Parathyroid adenoma (tissue), 2 donors: ENCODE measurements around the gene EXO1.
"Not testable (repeated sequence)": the region's sequence is repeated elsewhere in the genome, so short reads cannot be mapped to it uniquely, and the experiment has no call there.

Experiments
- H2AFZ ChIP-seq: fragments of 300-600 bp; sonication (generic); one replicate; pipeline ENCODE4 v1.7.0; 2017; ENCODE audit warnings: antibody characterized with exemption, mild to moderate bottlenecking
- H3K27ac ChIP-seq: fragments of 300-600 bp; sonication (generic); one replicate; pipeline ENCODE4 v1.7.0; 2017
- H3K27me3 ChIP-seq: fragments of 300-600 bp; sonication (generic); one replicate; pipeline ENCODE4 v1.7.0; 2017; ENCODE audit warnings: low read length; ENCODE audit not compliant: control insufficient read depth, insufficient read depth
- H3K36me3 ChIP-seq: fragments of 300-600 bp; sonication (generic); one replicate; pipeline ENCODE4 v1.7.0; 2017; ENCODE audit warnings: low read length; ENCODE audit not compliant: control insufficient read depth, insufficient read depth
- H3K4me1 ChIP-seq: fragments of 300-600 bp; sonication (generic); one replicate; pipeline ENCODE4 v1.7.0; 2017; ENCODE audit warnings: control low read depth
- H3K4me2 ChIP-seq: fragments of 300-600 bp; sonication (generic); one replicate; pipeline ENCODE4 v1.7.0; 2017; ENCODE audit warnings: low read length
- H3K4me3 ChIP-seq: fragments of 300-600 bp; sonication (generic); one replicate; pipeline ENCODE4 v1.7.0; 2017; ENCODE audit warnings: low read depth, low read length
- H3K79me2 ChIP-seq: fragments of 300-600 bp; sonication (generic); one replicate; pipeline ENCODE4 v1.7.0; 2017; ENCODE audit warnings: control low read depth
- H3K9ac ChIP-seq: fragments of 300-600 bp; sonication (generic); one replicate; pipeline ENCODE4 v1.7.0; 2017; ENCODE audit warnings: mild to moderate bottlenecking
- H3K9me3 ChIP-seq: fragments of 300-600 bp; sonication (generic); one replicate; pipeline ENCODE4 v1.7.0; 2017; ENCODE audit warnings: low read length; ENCODE audit not compliant: control insufficient read depth
- TF ChIP-seq, protein P1 (sequence below): fragments of 300-600 bp; sonication (generic); IDR thresholded peaks from one replicate; pipeline ENCODE4 v1.7.0; 2017; ENCODE audit warnings: antibody characterized with exemption, mild to moderate bottlenecking
- donor health status: primary hyperparathyroidism.

EXO1 gene

DNA sequence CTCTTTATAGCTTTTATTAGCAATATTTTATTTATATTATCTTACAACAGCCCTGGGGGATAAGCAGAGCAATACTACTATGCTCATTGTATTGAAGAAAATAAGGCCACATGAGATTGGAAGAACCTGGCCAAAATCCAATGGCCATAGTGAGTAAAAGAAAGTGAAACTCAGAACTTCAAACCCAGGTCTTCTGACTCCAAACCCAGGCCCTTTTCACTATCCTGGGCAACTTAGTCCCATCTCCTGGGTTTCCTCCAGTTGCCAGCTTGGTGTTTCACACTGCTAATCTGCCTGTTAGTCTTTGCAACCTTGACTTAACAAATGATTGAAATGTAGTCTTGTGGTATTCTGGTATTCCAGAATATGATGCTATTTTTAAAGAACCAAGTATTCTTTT is 22.4 kb upstream of the EXO1 start:
- no peak overlapping the region for H2AFZ ChIP-seq
- H3K27me3 ChIP-seq, result no peaks in the 10 kb centered on the region
- no peak overlapping the region for H3K9ac ChIP-seq
- H3K4me3 ChIP-seq, result no peak overlapping the region
- no peak overlapping the region for H3K27ac ChIP-seq
- H3K79me2 ChIP-seq, result no peaks in the 10 kb centered on the region
- H3K4me1 ChIP-seq, result no peaks in the 10 kb centered on the region
- H3K9me3 ChIP-seq, result no peaks in the 10 kb centered on the region
- H3K4me2 ChIP-seq, result no peak overlapping the region
- TF ChIP-seq, protein P1, sequence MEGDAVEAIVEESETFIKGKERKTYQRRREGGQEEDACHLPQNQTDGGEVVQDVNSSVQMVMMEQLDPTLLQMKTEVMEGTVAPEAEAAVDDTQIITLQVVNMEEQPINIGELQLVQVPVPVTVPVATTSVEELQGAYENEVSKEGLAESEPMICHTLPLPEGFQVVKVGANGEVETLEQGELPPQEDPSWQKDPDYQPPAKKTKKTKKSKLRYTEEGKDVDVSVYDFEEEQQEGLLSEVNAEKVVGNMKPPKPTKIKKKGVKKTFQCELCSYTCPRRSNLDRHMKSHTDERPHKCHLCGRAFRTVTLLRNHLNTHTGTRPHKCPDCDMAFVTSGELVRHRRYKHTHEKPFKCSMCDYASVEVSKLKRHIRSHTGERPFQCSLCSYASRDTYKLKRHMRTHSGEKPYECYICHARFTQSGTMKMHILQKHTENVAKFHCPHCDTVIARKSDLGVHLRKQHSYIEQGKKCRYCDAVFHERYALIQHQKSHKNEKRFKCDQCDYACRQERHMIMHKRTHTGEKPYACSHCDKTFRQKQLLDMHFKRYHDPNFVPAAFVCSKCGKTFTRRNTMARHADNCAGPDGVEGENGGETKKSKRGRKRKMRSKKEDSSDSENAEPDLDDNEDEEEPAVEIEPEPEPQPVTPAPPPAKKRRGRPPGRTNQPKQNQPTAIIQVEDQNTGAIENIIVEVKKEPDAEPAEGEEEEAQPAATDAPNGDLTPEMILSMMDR, result no peak
- no peaks in the 10 kb centered on the region for H3K36me3 ChIP-seq

DNA sequence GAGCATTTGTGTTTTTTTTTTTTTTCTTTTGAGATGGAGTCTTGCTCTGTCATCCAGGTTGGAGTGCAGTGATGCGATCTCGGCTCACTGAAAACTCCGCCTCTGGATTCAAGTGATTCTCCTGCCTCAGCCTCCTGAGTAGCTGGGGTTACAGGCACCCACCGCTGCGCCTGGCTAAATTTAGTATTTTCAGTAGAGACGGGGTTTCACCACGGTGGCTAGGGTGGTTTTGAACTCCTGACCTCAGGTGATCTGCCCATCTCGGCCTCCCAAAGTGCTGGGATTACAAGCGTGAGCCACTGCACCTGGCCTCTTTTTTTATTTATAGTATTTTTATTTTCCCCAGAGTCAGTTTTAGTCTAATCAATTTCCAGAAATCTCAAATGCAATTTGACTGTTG is 21.4 kb upstream of the EXO1 start:
- not testable (repeated sequence) for H3K27ac ChIP-seq, H3K9ac ChIP-seq, H3K36me3 ChIP-seq, H3K4me1 ChIP-seq, H3K4me3 ChIP-seq, H3K4me2 ChIP-seq, H2AFZ ChIP-seq, H3K27me3 ChIP-seq, H3K9me3 ChIP-seq, H3K79me2 ChIP-seq

DNA sequence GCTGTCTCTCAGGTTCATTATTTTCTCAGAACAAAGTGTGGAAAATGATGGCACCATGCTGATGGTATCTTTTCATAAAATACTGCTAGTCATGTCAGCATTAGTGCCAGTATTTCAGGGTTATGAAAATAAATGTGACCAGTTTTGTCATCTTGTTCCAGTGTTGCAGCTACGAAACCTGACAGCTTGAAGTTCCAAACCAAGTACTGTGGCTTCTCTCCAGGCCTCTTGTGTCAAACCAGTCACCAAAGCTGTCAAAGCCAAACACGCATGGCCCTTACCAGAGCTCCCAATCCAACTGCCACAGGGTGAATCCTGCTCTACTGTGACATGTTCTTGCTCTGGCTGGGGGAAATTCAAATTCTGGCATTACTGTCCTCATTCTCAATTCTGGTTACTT is 20.7 kb upstream of the EXO1 start:
- H3K4me2 ChIP-seq, result no peak overlapping the region
- no peaks in the 10 kb centered on the region for H3K27me3 ChIP-seq
- no peaks in the 10 kb centered on the region for H3K36me3 ChIP-seq
- no peak overlapping the region for H3K9ac ChIP-seq
- no peaks in the 10 kb centered on the region for H3K9me3 ChIP-seq
- no peak overlapping the region for H2AFZ ChIP-seq
- TF ChIP-seq, protein P1, result no peak
- H3K4me1 ChIP-seq, result no peaks in the 10 kb centered on the region
- no peak overlapping the region for H3K27ac ChIP-seq
- no peaks in the 10 kb centered on the region for H3K79me2 ChIP-seq
- H3K4me3 ChIP-seq, result no peak overlapping the region

DNA sequence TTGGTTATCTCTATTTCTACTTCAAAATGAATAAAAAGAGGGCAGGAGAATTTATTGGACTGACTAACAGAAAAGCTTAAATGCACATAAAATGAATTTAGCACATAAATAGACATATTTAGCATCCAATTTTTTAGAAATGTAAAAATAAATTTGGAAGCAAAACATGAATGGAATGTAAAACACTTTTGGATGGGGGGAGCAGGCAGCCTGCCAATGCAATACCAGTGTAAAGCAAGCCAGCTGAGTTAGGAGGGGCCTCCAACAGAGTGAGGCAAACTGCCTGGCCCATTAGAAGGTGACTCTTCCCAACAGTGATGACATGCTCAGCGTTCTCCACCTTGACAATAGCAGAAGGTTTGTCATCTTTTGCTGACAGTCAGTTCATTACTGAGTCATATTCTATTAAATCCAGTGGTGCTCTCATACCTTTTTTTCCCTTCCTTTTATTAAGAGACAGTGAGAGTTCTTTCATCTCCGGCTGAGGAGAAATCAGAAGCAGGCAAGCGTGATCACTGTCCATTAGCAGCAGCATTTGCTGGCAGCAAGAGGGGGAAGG is 19.5 kb upstream of the EXO1 start:
- H3K4me3 ChIP-seq, result no peak overlapping the region
- H3K4me1 ChIP-seq, result no peaks in the 10 kb centered on the region
- no peak overlapping the region for H2AFZ ChIP-seq
- H3K9me3 ChIP-seq, result no peaks in the 10 kb centered on the region
- no peaks in the 10 kb centered on the region for H3K36me3 ChIP-seq
- TF ChIP-seq, protein P1, result no peak
- H3K9ac ChIP-seq, result no peak overlapping the region
- no peaks in the 10 kb centered on the region for H3K27me3 ChIP-seq
- H3K27ac ChIP-seq, result no peak overlapping the region
- H3K79me2 ChIP-seq, result no peaks in the 10 kb centered on the region
- H3K4me2 ChIP-seq, result no peak overlapping the region

DNA sequence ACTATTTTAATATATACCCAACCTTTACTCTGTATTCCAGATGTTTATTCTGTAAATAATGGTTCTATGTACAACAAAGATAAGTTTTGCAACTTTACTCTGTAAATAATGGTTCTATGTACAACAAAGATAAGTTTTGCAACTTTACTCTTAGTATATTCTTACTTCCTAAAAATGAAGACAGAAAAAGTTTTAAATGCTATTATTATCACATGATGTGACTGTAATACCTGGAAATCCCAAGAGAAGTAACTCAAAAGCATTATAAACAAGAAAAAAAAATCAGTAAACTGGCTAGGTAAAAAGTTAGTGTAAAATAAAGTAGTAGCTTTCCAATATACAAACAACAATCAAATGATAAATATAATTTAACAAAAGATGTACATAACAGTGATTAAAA is 18.5 kb upstream of the EXO1 start:
- Histone ChIP-seq H3K79me2 (no peaks in the 10 kb centered on the region), H3K27ac (no peak overlapping the region), H3K4me3 (no peak overlapping the region), H3K9me3 (no peaks in the 10 kb centered on the region), H3K4me2 (no peak overlapping the region), H3K4me1 (no peaks in the 10 kb centered on the region), H3K9ac (no peak overlapping the region), H3K27me3 (no peaks in the 10 kb centered on the region), H2AFZ (no peak overlapping the region), H3K36me3 (no peaks in the 10 kb centered on the region)
- TF ChIP-seq, protein P1, result no peak
